GM23338 (cell line): Measurements from ENCODE around the gene CREBL2. TPM values are rescaled to one million over a fixed set of nuclear protein-coding genes. Genes with fewer than 3 reads are reported as not detected.

Source experiments
- ATAC-seq: fragments of 200-7000 bp; cut with Tn5 transposase; 3 replicates; pipeline ENCODE4 v1.9.1; 2020
- DNase-seq: peaks from one replicate; pipeline ENCODE4 v3.0.0-alpha.2; 2015; ENCODE audit warnings: low spot score
- H2AFZ ChIP-seq: fragments of 200-600 bp; sonication (generic); 2 replicates; pipeline ENCODE4 v1.8.0; 2016; ENCODE audit warnings: antibody characterized with exemption, mild to moderate bottlenecking, moderate library complexity
- H3F3A ChIP-seq: fragments of 200-600 bp; sonication (generic); replicated peaks from 2 replicates; pipeline ENCODE4 v1.8.0; 2017; ENCODE audit warnings: antibody characterized with exemption, mixed run types, low read depth
- H3K27ac ChIP-seq: fragments of 200-600 bp; sonication (generic); 2 replicates; pipeline ENCODE4 v1.6.1; 2016; ENCODE audit warnings: low read depth
- H3K27me3 ChIP-seq: fragments of 200-600 bp; sonication (generic); 2 replicates; pipeline ENCODE4 v1.8.0; 2016; ENCODE audit warnings: mild to moderate bottlenecking, mixed run types, moderate library complexity; ENCODE audit not compliant: insufficient read depth
- H3K36me3 ChIP-seq: fragments of 200-600 bp; sonication (generic); 2 replicates; pipeline ENCODE4 v1.8.0; 2016; ENCODE audit warnings: mild to moderate bottlenecking; ENCODE audit not compliant: insufficient read depth
- H3K4me1 ChIP-seq: fragments of 200-600 bp; sonication (generic); 2 replicates; pipeline ENCODE4 v1.8.0; 2016; ENCODE audit warnings: mild to moderate bottlenecking, moderate library complexity; ENCODE audit not compliant: insufficient read depth
- H3K4me2 ChIP-seq: fragments of 200-600 bp; sonication (generic); 2 replicates; pipeline ENCODE4 v1.7.1; 2017; ENCODE audit warnings: mixed run types
- H3K4me3 ChIP-seq: fragments of 200-600 bp; sonication (generic); 2 replicates; pipeline ENCODE4 v1.6.1; 2016; ENCODE audit warnings: mixed run types
- H3K79me2 ChIP-seq: fragments of 200-600 bp; sonication (generic); replicated peaks from 2 replicates; pipeline ENCODE4 v1.8.0; 2017; ENCODE audit warnings: mild to moderate bottlenecking; ENCODE audit not compliant: insufficient read depth
- H3K9me2 ChIP-seq: fragments of 200-600 bp; sonication (generic); 2 replicates; pipeline ENCODE4 v1.8.0; 2017; ENCODE audit not compliant: insufficient read depth
- H4K20me1 ChIP-seq: fragments of 200-600 bp; sonication (generic); replicated peaks from 2 replicates; pipeline ENCODE4 v1.8.0; 2017; ENCODE audit warnings: mild to moderate bottlenecking; ENCODE audit not compliant: insufficient read depth
- H3K27ac Mint-ChIP-seq: 2 replicates; pipeline ENCODE4 v1.8.0; 2020; ENCODE audit warnings: inconsistent platforms, mild to moderate bottlenecking, moderate library complexity, mixed read lengths
- H3K27me3 Mint-ChIP-seq: 3 replicates; pipeline ENCODE4 v1.8.0; 2022; ENCODE audit warnings: low read depth, mild to moderate bottlenecking, moderate library complexity, mixed read lengths, inconsistent platforms; ENCODE audit not compliant: insufficient read depth, poor library complexity
- H3K36me3 Mint-ChIP-seq: 3 replicates; pipeline ENCODE4 v1.8.0; 2021; ENCODE audit warnings: low read depth, mild to moderate bottlenecking, inconsistent platforms, moderate library complexity, mixed read lengths
- H3K4me1 Mint-ChIP-seq: 3 replicates; pipeline ENCODE4 v1.8.0; 2020; ENCODE audit warnings: mild to moderate bottlenecking, inconsistent platforms, mixed read lengths
- H3K4me3 Mint-ChIP-seq: 3 replicates; pipeline ENCODE4 v1.8.0; 2021; ENCODE audit warnings: moderate library complexity, mild to moderate bottlenecking, inconsistent platforms, mixed read lengths
- H3K9me3 Mint-ChIP-seq: 3 replicates; pipeline ENCODE4 v1.8.0; 2020; ENCODE audit warnings: moderate library complexity, mild to moderate bottlenecking, inconsistent platforms, mixed read lengths
- CREB1 ChIP-seq: fragments of 250-450 bp; sonication (Bioruptor Pico); IDR thresholded peaks from 2 replicates; pipeline ENCODE4 v1.5.0; 2020; ENCODE audit warnings: low read depth, mild to moderate bottlenecking, moderate library complexity
- ETS1 ChIP-seq: IDR thresholded peaks from 2 replicates; pipeline ENCODE4 v1.6.1; 2016; ENCODE audit warnings: antibody characterized with exemption
- EZH2 ChIP-seq: fragments of 200-600 bp; sonication (generic); IDR thresholded peaks from one replicate; pipeline ENCODE4 v1.8.0; 2017; ENCODE audit warnings: antibody characterized with exemption, mild to moderate bottlenecking, low read depth; ENCODE audit not compliant: unreplicated experiment
- EZH2phosphoT487 ChIP-seq: fragments of 200-600 bp; sonication (generic); IDR thresholded peaks from one replicate; pipeline ENCODE4 v1.8.1; 2018; ENCODE audit warnings: antibody characterized with exemption; ENCODE audit not compliant: unreplicated experiment
- NANOG ChIP-seq: IDR thresholded peaks from 2 replicates; pipeline ENCODE4 v1.6.1; 2016; ENCODE audit warnings: antibody characterized with exemption, borderline replicate concordance
- POLR2AphosphoS5 ChIP-seq: IDR thresholded peaks from 2 replicates; pipeline ENCODE4 v1.6.1; 2016; ENCODE audit warnings: antibody characterized with exemption, low read depth
- REST ChIP-seq: IDR thresholded peaks from one replicate; pipeline ENCODE4 v1.6.1; 2018; ENCODE audit warnings: antibody characterized with exemption; ENCODE audit not compliant: unreplicated experiment
- ZNF331 ChIP-seq: fragments of 250-450 bp; sonication (Bioruptor Pico); IDR thresholded peaks from 2 replicates; pipeline ENCODE4 v1.5.0; 2020; ENCODE audit warnings: low read depth, mild to moderate bottlenecking, moderate library complexity
- ZNF462 ChIP-seq: fragments of 250-450 bp; sonication (Bioruptor Pico); IDR thresholded peaks from 2 replicates; pipeline ENCODE4 v1.5.0; 2020; ENCODE audit warnings: mild to moderate bottlenecking, moderate library complexity
- polyA plus RNA-seq: library from polyadenylated mRNA; unstranded; fragments of >200 nt; fragmentation: Nextera tagmentation; extraction: Ambion mirVana; gene quantifications from 2 replicates; pipeline ENCODE4 v1.2.1, GENCODE V29; 2016
- total RNA-seq: library from RNA; depleted of rRNA; stranded (reverse); fragments of >200 nt; shearing (Covaris generic); gene quantifications from 2 replicates; pipeline ENCODE4 v1.2.3, GENCODE V29; 2014

CREBL2 gene
- total and polyA plus RNA-seq, 2 experiments from 2014 or later, result 9.0 to 21.6 TPM

GRCh38 chr12:12671850-12672660 is 60.4 kb downstream of the CREBL2 start:
- Histone ChIP-seq H3K4me2 (no peak overlapping the region), H3K9me2 (no peaks in the 10 kb centered on the region), H3K4me3 (no peak overlapping the region), H3K4me1 (peaks cover 12% of the 10 kb centered on the region; the same call in 1 of the 2 replicates), H4K20me1 (peaks cover 6% of the 10 kb centered on the region), H3K36me3 (no peaks in the 10 kb centered on the region), H3K27ac (no peak overlapping the region), H3F3A (no peaks in the 10 kb centered on the region), H2AFZ (no peak overlapping the region), H3K27me3 (peaks cover 35% of the 10 kb centered on the region), H3K79me2 (peaks cover 7% of the 10 kb centered on the region; the same call in 1 of the 2 replicates)
- Mint-ChIP-seq H3K36me3 (peaks cover 11% of the 10 kb centered on the region), H3K9me3 (no peaks in the 10 kb centered on the region), H3K4me1 (peaks cover 20% of the 10 kb centered on the region), H3K27me3 (peaks cover 37% of the 10 kb centered on the region), H3K4me3 (no peak overlapping the region), H3K27ac (no peak overlapping the region)
- TF ChIP-seq EZH2phosphoT487 (no peak), POLR2AphosphoS5 (no peak), REST (no peak), EZH2 (no peak), ZNF462 (CRISPR knock-in tag) (no peak), ZNF331 (no peak), CREB1 (CRISPR knock-in tag) (no peak), ETS1 (no peak), NANOG (no peak)
- DNase-seq, result no peak
- ATAC-seq, result no peak
